AG20443 (cell line): ENCODE measurements around the gene KANK4.

ENCODE experiments used
- DNase-seq: peaks from one replicate; pipeline ENCODE4 v3.0.0; 2012; ENCODE audit warnings: low spot score, mixed read lengths

KANK4 gene

GRCh38 chr1:62207187-62207586, 112.0 kb downstream of the KANK4 start:
- no peak for DNase-seq

GRCh38 chr1:62198781-62199125, 120.5 kb downstream of the KANK4 start:
- no peak for DNase-seq

- DNase-seq, result no peak
These were observed 121.0 kb downstream of the KANK4 start for GRCh38 chr1:62198069-62198780.

GRCh38 chr1:62196086-62196690, 123.0 kb downstream of the KANK4 start:
- no peak for DNase-seq

- DNase-seq, result peak; percentile 55
These were observed 124.3 kb downstream of the KANK4 start, which contains the start of gene L1TD1 for GRCh38 chr1:62194651-62195544. TSS of gene L1TD1 (plus strand) at chr1:62194849. CDS start at chr1:62206629, 11,780 bp downstream.

- DNase-seq, result no peak
These were observed 131.1 kb downstream of the KANK4 start for GRCh38 chr1:62188111-62188510.

- no peak for DNase-seq
These were observed 131.7 kb downstream of the KANK4 start for GRCh38 chr1:62187548-62187947.
